ENCODE measurements around the gene EIF3A.
A peak's percentile ranks its signal among the peaks of the same experiment; 100 is the strongest.
"Not testable (repeated sequence)": the region's sequence is repeated elsewhere in the genome, so short reads cannot be mapped to it uniquely, and the experiment has no call there.

Gene EIF3A, protein sequence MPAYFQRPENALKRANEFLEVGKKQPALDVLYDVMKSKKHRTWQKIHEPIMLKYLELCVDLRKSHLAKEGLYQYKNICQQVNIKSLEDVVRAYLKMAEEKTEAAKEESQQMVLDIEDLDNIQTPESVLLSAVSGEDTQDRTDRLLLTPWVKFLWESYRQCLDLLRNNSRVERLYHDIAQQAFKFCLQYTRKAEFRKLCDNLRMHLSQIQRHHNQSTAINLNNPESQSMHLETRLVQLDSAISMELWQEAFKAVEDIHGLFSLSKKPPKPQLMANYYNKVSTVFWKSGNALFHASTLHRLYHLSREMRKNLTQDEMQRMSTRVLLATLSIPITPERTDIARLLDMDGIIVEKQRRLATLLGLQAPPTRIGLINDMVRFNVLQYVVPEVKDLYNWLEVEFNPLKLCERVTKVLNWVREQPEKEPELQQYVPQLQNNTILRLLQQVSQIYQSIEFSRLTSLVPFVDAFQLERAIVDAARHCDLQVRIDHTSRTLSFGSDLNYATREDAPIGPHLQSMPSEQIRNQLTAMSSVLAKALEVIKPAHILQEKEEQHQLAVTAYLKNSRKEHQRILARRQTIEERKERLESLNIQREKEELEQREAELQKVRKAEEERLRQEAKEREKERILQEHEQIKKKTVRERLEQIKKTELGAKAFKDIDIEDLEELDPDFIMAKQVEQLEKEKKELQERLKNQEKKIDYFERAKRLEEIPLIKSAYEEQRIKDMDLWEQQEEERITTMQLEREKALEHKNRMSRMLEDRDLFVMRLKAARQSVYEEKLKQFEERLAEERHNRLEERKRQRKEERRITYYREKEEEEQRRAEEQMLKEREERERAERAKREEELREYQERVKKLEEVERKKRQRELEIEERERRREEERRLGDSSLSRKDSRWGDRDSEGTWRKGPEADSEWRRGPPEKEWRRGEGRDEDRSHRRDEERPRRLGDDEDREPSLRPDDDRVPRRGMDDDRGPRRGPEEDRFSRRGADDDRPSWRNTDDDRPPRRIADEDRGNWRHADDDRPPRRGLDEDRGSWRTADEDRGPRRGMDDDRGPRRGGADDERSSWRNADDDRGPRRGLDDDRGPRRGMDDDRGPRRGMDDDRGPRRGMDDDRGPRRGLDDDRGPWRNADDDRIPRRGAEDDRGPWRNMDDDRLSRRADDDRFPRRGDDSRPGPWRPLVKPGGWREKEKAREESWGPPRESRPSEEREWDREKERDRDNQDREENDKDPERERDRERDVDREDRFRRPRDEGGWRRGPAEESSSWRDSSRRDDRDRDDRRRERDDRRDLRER (N-terminal part only)

DNA sequence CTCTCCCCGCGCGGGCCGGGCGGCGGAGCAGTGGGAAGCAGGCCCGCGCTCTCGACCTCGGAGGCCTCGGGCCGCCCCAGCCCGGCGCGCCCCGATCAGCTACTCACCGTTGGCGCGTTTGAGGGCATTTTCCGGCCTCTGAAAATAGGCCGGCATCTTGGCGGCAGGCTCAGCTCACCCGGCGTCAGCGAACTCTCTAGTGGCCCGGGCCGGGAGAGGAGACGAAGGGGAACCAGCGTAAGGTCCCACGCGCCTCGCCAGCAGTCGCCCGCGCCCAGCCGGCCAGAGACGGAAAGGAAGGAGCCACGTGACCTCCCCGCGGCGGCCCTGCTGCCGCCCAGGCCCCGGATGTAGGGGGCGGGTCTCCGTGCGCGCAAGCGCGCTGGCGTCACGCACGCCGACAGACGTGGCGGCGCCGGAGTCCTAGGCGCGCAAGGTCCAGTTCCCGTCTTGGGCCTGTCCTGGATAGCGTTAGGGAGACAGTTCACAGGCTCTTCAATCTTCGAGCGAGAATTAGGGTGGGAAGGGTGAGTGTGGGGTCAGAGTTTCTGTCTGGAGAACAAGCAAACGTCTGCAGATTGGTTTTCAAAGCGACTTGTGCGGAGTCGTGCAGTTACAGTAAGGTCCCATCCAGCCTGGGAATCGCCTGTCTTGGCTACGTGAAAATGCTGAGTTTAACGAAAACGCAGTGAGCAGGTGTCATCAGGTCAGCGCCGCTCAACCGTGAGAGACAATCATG is at the start of gene EIF3A:
TSS of gene EIF3A (minus strand) at position 297 of the 739 bp plus-strand sequence. CDS start at position 156, 141 bp downstream.
- DNase-seq = peak; percentile 35

DNA sequence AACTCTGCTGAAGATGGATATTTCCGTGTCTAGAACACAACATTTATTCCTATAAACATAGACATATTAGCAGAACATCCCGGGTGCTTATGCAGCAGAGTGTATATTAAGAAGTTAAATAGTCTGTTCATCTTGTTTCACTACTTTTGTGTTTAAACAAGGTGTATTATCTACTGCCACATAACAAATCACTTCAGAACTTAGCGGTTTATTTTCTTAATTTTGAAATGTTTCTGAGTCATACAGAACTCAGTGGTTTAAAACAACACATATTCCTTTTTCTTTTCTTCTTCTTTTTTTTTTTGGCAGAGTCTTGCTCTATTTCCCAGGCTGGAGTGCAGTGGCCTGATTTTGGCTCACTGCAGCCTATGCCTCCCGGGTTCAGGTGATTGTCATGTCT is 49.1 kb upstream of the EIF3A start:
- no peak for DNase-seq

DNA sequence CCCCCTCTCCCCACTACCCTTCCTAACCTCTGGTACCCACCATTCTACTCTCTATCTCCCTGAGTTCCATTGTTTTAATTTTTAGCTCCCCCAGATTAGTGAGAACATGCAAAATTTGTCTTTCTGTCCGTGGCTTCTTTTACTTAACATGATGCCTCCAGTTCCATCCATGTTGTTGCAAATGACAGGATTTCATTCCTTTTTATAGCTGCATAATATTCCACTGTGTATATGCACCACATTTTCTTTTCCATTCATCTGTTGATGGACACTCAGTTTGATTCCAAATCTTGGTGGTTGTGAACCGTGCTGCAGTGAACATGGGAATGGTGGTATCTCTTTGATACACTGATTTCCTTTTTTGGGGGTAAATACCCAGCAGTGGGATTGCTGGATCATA is 45.3 kb upstream of the EIF3A start:
- no peak for DNase-seq

DNA sequence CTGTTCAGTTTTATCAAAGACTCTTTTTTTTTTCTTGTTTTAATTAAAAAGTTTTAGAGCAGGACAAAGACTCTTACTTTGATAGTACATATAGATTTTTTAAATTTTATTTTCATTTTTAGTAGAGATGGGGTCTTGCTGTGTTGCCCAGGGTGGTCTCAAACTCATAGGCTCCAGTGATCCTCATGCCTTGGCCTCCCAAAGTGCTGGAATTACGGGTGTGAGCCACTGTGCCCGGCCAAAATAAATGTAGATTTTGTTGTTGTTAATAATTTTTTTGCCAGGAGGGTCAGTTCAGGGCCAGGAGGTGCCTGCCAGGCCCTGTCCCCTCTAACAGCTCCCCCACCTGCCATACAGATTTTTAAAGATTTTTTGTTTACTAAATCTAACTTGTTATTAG is 40.3 kb upstream of the EIF3A start:
- no peak for DNase-seq

DNA sequence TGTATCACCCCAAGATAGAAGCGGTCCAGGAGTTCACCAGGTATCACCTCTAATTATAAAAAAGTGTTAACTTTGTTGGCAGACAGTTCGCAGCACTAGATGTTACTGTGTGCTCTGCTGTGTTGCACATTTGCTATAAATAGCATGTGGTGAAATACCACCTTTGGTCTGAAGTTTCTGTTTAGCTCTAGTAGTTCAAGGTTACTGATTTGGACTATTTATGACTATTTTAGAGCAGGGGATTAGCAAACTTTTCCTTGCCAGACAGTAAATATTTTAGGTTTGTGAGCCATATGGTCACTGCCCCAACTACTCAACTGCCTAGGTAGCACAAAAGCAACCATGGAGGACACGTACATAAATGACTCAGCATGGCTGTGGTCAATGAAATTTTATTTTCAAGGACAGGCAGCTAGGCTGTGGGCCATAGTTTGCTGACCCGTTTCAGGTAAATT is 39.8 kb upstream of the EIF3A start:
- DNase-seq = no peak

DNA sequence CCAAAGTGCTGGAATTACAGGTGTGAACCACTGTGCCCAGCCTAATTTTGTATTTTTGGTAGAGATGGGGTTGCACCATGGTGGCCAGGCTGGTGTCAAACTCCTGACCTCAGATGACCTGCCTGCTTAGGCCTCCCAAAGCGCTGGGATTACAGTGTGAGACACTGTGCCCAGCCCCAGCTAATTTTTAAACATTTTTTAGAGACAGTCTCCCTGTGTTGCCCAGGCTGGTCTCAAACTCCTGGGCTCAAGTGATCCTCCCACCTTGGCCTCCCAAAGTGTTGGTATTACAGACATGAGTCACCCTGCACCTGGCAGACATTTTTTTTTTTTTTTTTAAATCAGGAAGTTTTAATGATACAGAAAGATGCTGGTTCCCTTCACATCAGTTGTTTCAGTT is 38.8 kb upstream of the EIF3A start:
- DNase-seq = no peak

DNA sequence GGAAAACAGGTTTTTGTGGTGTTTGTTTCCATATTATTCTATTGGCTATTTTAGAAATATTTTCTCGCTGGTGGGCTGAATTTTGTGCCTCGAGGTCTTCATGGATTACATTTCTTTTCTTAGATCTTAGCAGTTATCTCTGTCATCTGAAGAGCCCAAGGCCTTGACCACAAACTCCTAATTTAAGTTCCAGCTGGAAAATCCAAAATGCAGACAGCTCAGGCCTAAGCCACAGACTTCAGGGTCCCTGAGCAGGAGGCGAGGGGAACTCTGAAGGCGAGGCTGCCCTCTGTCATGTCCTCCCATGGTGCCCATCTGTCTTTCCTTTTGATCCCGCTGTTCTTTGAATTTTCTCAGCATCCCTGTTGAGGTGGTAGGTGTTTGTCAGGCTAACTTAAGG is 37.6 kb upstream of the EIF3A start:
- DNase-seq = no peak

DNA sequence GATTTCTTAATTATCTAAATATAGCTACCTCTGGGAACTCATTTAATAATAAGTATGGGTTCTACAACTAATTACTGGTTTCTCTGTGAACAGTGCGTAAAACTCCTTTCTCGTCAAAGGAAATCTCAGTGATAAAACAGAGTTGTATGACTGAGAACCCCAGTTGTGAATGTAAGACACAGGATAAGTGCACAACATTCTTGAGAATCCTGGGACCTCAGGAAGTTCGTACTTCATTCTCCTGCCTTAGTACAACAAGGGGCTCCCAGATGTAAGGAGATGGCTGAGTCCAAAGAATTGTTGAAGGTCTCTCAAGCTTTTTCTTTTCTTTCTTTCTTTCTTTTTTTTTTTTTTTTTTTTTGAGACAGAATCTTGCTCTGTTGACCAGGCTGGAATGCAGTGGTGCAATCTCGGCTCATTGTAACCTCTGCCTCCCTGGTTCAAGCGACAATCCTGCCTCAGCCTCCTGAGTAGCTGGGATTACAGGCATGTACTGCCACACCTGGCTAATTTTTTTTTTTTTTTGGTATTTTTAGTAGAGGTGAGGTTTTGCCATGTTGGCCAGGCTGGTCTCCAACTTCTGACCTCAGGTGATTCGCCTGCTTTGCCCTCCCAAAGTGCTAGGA is 35.8 kb upstream of the EIF3A start:
- no peak for DNase-seq

DNA sequence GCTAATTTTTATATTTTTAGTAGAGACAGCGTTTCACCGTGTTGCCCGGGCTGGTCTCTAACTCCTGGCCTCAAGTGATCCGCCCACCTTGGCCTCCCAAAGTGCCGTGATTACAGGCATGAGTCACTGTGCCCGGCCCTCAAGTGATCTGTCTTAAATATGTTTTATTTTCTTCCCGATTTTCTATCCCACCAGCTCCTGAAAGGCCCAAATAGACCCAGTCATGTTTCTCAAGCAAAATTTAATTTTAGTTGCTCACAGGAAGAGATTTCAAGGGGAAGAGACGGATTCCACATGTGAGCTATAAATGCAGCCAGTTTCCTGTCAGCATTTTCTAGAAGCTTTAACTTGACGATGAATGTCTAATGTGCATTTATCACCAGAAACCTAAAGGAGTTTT is 35.3 kb upstream of the EIF3A start:
- DNase-seq = no peak

DNA sequence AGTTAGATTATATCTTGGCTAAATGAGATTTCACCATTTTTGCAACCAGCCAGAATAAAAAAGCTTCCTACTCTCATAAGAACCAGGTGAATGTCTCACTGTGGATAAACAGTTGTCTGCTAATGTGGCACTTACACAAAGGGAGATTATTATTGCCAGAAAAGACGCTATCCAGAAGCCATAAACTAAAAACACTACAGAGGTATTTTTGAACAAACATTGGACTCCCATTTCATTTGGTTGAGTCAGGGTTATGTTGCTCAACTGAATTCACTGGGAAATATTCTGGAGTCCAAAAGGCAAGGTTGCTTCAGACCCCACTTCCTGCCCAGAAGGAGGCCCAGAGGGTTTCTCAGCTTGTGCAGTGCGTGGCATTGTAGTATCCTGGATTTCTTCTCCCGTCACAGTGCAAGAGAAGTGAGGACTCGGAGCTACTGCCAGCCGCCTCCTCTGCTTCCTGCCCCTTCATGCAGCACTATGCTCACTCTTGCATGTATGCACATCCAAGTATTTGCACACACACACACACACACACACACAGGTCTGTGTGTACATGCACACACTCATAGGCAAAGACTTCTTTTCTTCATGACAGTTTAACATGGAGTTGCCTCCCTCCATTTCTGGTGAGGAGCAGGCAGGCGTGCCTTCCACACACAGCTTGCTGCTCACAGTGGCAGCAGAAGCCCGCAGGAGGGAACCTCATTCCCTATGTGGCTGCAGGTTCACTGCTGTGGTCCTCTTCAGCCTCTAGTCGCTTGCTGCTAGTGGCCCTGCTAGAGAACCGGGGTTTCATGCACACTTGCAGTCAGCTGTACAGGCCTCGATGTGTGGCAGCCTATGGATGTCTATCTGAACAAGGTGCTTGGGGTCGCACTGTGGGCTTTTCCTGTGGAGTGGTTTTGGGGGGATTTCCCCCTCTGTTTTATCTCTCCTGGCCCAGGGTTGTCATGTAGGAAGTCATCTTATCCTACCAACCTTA is 33.4 kb upstream of the EIF3A start:
- no peak for DNase-seq

DNA sequence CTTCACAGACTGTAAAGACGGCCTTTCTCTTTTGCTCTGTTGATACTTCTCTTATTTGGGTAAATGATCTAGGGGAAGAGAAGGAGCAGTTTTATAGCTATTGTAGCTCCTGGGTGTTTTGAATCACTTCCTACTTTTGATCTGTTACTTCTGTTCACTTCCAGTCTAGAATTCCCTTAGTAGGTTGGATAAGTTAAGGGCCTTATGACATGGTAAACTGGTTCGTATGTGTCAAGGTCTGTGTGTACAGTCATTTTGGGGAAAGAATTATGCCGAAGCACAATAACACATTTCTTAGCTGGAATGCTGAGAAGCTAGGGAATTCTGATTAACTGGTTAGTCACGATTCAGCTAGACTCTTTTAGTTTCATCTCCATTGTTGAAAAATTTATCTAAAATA is 31.4 kb upstream of the EIF3A start:
- no peak for DNase-seq

DNA sequence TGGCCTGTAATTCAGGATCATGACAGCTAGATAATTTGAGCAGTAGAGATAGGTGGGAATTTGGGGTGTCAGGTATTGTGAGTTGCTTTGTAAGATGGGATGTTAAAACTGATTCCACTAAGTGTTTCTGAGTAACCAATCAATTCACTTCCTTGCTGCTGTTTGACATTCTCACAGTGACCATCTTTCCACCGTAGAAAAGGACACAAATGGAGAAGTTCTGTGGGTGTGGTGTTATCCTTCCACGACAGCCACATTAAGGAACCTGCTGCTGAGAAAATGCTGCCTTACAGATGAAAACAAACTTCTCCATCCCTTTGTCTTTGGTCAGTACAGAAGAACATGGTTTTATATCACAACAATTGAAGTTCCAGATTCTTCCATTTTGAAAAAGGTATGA is 27.2 kb upstream of the EIF3A start:
- DNase-seq = not testable (repeated sequence)

DNA sequence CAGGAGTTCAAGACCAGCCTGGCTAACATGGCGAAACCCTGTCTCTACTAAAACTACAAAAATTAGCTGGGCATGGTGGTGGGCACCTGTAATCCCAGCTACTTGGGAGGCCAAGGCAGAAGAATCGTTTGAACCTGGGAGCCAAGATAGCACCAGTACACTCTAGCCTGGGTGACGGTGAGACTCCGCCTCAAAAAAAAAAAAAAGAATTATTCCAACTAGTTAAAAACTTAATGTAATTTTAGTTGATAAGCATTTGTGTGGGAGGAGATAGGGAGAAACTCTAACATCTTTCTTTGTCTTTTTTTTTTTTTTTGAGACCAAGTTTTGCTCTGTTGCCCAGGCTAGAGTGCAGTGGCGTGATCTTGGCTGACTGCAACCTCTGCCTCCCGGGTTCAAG is 26.5 kb upstream of the EIF3A start:
- not testable (repeated sequence) for DNase-seq

DNA sequence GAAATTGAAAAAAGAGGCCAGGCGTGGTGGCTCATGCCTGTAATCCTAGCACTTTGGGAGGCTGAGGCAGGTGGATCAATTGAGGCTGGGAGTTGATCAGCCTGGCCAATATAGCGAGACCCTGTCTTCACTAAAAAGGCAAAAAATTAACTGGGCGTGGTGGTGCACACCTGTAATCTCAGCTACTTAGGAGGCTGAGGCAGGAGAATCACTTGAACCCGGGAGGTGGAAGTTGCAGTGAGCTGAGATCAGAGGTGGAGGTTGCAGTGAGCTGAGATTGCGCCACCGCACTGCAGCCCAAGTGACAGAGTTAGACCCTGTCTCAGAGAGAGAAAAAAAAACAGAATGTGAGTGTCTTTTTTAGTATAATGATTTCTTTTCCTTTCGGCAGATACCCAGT is 25.3 kb upstream of the EIF3A start:
- not testable (repeated sequence) for DNase-seq

DNA sequence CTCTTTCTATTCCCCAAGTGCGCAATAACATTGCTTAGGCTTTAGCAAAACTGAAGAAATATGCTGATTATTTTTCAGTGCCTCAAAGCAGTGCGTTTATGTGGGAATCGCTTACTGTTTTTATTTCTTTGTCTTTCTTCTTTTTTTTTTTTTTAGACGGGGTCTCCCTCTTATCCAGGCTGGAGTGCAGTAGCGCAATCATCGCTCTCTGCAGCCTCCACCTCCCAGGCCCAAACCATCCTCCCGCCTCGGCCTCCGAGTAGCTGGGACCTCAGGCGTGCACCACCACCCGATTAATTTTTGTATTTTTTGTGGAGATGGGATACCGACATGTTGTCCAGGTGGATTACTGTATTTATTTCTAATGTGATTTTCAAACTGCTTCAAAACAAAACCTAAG is 24.5 kb upstream of the EIF3A start:
- no peak for DNase-seq

DNA sequence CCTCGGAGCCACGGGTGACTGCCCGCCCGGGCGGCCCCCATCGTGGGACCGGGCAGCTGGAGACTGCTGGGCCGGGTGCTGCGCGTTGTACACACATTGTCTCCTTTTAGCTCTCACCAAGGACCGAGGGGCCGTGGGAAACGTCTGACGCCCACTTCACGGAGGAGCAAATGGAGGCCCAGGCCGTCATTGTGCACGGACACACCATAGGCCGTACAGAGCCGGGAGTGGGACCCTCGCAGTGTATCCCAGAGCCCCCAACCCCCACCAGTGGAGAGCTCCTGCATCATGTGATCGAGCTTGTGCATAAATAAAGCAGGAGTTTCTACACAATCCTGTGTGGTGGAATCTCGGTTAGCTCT is 24.0 kb upstream of the EIF3A start:
- DNase-seq = no peak

DNA sequence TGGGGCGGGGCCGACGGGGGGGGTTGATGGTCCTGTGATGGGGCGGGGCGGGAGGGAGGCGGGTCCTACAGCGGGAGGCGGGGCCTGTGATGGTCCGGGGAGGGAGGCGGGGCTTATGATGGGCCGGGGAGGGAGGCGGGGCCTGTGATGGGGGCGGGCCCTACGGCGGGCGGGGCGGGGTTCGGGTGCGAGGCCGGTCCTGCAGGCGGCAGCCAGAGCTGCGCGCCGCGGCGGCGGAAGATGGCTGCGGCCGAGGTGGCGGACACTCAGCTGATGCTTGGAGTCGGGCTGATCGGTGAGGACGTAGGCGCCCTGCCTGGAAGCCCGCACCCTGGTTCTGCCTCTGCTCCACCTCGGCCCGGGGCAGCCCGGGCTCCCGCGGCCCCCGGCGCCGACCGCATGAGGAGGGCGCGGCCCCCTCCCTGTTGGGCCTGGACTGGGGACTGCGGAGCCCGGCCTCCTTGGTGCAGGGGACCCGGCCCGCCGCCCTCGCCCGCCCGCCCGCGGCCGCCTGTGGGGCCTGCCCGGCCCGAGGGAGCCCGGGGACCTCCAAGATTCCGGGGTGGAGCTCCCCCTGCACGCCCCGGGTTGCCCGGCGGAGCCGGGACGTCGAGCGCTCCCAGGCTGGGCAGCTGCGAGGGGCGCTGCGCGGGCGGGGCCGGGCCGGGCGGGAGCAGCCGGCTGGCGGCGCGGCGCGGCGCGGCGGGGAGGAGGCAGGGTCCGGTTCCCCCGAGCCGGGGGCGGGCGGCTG is 23.5 kb upstream of the EIF3A start, which contains the start of gene DENND10:
TSS of gene DENND10 (plus strand) at position 211 of the 751 bp plus-strand sequence. CDS start at position 241, 30 bp downstream.
- DNase-seq = no peak

DNA sequence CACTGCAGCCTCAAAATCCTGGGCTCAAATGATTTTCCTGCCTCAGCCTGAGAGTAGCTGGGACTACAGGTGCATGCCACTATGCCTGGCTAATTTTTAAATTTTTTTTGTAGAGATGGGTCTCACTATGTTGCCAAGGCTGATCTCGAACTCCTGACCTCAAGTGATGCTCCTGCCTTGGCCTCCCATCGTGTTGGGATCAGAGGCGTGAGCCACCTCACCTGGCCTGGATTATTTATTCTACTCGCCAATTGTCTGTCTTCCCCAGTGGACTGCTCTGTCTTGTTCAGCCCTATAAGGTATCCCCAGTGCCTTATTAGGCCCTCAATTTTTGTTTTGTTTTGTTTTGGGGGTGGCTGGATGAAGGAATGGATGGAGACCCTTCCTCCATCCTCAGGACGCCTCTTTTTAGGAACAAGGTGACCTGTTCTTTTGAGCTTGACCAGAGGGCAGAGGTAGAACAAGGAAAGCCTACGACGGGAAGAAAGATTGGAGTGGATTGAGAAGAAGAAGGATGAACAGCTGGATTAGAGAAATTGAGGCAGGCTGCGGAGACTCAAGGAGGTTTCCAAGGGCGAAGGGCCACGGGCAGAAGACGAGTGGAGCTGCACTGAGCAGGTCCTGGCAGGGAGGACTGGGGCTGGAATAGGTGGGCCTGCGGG is 22.8 kb upstream of the EIF3A start:
- no peak for DNase-seq
